ENCODE data around the gene PRKCA.

DNA sequence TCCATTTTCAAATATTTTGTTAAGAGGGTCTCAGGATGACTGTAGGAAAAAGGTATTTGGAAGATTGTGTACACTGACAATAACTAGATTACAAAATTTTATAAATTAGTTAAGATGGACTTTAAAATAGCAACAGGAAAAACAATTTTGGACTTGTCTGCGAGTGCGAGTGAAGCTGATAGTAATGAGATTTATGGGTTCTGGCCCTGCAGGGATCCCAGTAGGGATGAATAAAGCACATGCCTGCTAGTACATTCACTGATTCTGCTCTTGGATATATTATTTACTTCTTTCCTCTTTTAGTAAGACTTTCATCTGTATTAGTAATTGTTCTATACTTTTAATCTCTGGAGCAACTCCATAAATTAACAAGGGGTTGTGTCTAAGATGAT, 28.2 kb downstream of the PRKCA start:
- TF ChIP-seq, protein P1, sequence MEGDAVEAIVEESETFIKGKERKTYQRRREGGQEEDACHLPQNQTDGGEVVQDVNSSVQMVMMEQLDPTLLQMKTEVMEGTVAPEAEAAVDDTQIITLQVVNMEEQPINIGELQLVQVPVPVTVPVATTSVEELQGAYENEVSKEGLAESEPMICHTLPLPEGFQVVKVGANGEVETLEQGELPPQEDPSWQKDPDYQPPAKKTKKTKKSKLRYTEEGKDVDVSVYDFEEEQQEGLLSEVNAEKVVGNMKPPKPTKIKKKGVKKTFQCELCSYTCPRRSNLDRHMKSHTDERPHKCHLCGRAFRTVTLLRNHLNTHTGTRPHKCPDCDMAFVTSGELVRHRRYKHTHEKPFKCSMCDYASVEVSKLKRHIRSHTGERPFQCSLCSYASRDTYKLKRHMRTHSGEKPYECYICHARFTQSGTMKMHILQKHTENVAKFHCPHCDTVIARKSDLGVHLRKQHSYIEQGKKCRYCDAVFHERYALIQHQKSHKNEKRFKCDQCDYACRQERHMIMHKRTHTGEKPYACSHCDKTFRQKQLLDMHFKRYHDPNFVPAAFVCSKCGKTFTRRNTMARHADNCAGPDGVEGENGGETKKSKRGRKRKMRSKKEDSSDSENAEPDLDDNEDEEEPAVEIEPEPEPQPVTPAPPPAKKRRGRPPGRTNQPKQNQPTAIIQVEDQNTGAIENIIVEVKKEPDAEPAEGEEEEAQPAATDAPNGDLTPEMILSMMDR (IDR thresholded peaks at IDR 0.05): no peak
- no peak for TF ChIP-seq ZFX (IDR thresholded peaks at IDR 0.05; ENCODE audit: borderline replicate concordance)
